HepG2 (cell line): ENCODE data around the gene CCDC57. TPM values are rescaled to one million over a fixed set of nuclear protein-coding genes. Genes with fewer than 3 reads are reported as not detected.

Experiments used
- ARNTL ChIP-seq: sonication (generic); formaldehyde crosslinking; IDR thresholded peaks from 2 replicates; pipeline ENCODE4 v1.4.0; 2020; ENCODE audit warnings: mild to moderate bottlenecking, missing genetic modification reagents
- CBX2 ChIP-seq, 2 experiments: fragments of 200-600 bp in 1 of 2; sonication (generic); formaldehyde crosslinking in 1 of 2; IDR thresholded peaks; 2 replicates each; pipeline versions ENCODE4 v1.7.0 to v1.8.1; 2018 to 2022; ENCODE audit warnings: low read depth in 2 of 2, low read length in 1 of 2, mild to moderate bottlenecking in 1 of 2, missing genetic modification reagents in 1 of 2
- CCDC6 ChIP-seq: sonication (generic); formaldehyde crosslinking; IDR thresholded peaks from 2 replicates; pipeline ENCODE4 v1.8.1; 2022; ENCODE audit warnings: mild to moderate bottlenecking, missing genetic modification reagents, moderate library complexity
- HOXD1 ChIP-seq: sonication (generic); formaldehyde crosslinking; IDR thresholded peaks from 2 replicates; pipeline ENCODE4 v1.5.0; 2020; ENCODE audit warnings: missing genetic modification reagents
- MEF2D ChIP-seq: sonication (generic); formaldehyde crosslinking; IDR thresholded peaks from 2 replicates; pipeline ENCODE4 v1.5.1; 2020; ENCODE audit warnings: mild to moderate bottlenecking, missing genetic modification reagents
- POLR2A ChIP-seq, 2 experiments: IDR thresholded peaks; 2 replicates each; pipeline ENCODE4 v1.6.1; 2011; ENCODE audit warnings: low read depth in 2 of 2, low read length in 2 of 2, mild to moderate bottlenecking in 1 of 2, moderate library complexity in 1 of 2; ENCODE audit not compliant: insufficient read depth in 1 of 2
- ZBTB7B ChIP-seq: sonication (generic); formaldehyde crosslinking; IDR thresholded peaks from 2 replicates; pipeline ENCODE4 v1.4.0; 2020; ENCODE audit warnings: missing genetic modification reagents
- ZNF136 ChIP-seq: sonication (generic); formaldehyde crosslinking; IDR thresholded peaks from 2 replicates; pipeline ENCODE4 v1.8.1; 2022; ENCODE audit warnings: low read depth, mild to moderate bottlenecking, moderate library complexity, missing genetic modification reagents
- ZNF552 ChIP-seq: sonication (generic); formaldehyde crosslinking; IDR thresholded peaks from 2 replicates; pipeline ENCODE4 v1.9.0; 2022; ENCODE audit warnings: missing genetic modification reagents, mild to moderate bottlenecking, borderline replicate concordance
- ZNF777 ChIP-seq: sonication (generic); formaldehyde crosslinking; IDR thresholded peaks from 2 replicates; pipeline ENCODE4 v1.4.0; 2020; ENCODE audit warnings: missing genetic modification reagents
- polyA plus RNA-seq, 8 experiments: library from polyadenylated mRNA; depleted of rRNA in 3 of 8; stranded (reverse) in 7 of 8; unstranded in 1 of 8; fragments of >200 nt; fragmentation: Illumina TruSeq in 4 of 8; extraction: Trizol in 4 of 8; gene quantifications; 2 replicates each; pipeline versions ENCODE4 v1.2.1 to v1.2.3, GENCODE V29; 2011 to 2016; ENCODE audit warnings: low read depth in 4 of 8, missing spikeins in 1 of 8, mixed read lengths in 1 of 8; ENCODE audit not compliant: insufficient read depth in 1 of 8
- total RNA-seq, 5 experiments: library from RNA; depleted of rRNA; stranded (reverse); fragments of >200 nt; fragmentation: Illumina TruSeq; extraction: Trizol; gene quantifications; 2 replicates each; pipeline ENCODE4 v1.2.3, GENCODE V29; 2016; ENCODE audit warnings: low read depth in 1 of 5
- TF ChIP-seq, protein P1 (sequence below), 2 experiments: sonication (generic) in 1 of 2; formaldehyde crosslinking in 1 of 2; IDR thresholded peaks; 2 replicates each; pipeline versions ENCODE4 v1.5.1 to v1.6.1; 2011 to 2020; ENCODE audit warnings: borderline replicate concordance in 1 of 2, low read depth in 1 of 2, low read length in 1 of 2, mild to moderate bottlenecking in 1 of 2, missing genetic modification reagents in 1 of 2, moderate library complexity in 1 of 2
- TF ChIP-seq, protein P2 (sequence below): sonication (generic); formaldehyde crosslinking; IDR thresholded peaks from 2 replicates; pipeline ENCODE4 v1.5.0; 2020; ENCODE audit warnings: mild to moderate bottlenecking, missing genetic modification reagents, borderline replicate concordance
- TF ChIP-seq, protein P3 (sequence below), 2 experiments: sonication (generic) in 1 of 2; formaldehyde crosslinking in 1 of 2; IDR thresholded peaks; 2 replicates each; pipeline versions ENCODE4 v1.4.0 to v1.6.1; 2018 to 2020; ENCODE audit warnings: missing genetic modification reagents in 2 of 2, borderline replicate concordance in 1 of 2, low read depth in 1 of 2, mild to moderate bottlenecking in 1 of 2, missing biosample characterization in 1 of 2
- TF ChIP-seq, protein P4 (sequence below): sonication (generic); formaldehyde crosslinking; IDR thresholded peaks from 2 replicates; pipeline ENCODE4 v1.4.0; 2020; ENCODE audit warnings: mild to moderate bottlenecking, missing genetic modification reagents
- TF ChIP-seq, protein P5 (sequence below): sonication (generic); formaldehyde crosslinking; IDR thresholded peaks from 2 replicates; pipeline ENCODE4 v1.4.0; 2020; ENCODE audit warnings: mild to moderate bottlenecking, missing genetic modification reagents

The CCDC57 gene
- total and polyA plus RNA-seq, 2 of the 13 experiments (the other 11 are each of a cell fraction or from before 2014, with no cell fraction given) = 59.3 to 59.9 TPM

DNA sequence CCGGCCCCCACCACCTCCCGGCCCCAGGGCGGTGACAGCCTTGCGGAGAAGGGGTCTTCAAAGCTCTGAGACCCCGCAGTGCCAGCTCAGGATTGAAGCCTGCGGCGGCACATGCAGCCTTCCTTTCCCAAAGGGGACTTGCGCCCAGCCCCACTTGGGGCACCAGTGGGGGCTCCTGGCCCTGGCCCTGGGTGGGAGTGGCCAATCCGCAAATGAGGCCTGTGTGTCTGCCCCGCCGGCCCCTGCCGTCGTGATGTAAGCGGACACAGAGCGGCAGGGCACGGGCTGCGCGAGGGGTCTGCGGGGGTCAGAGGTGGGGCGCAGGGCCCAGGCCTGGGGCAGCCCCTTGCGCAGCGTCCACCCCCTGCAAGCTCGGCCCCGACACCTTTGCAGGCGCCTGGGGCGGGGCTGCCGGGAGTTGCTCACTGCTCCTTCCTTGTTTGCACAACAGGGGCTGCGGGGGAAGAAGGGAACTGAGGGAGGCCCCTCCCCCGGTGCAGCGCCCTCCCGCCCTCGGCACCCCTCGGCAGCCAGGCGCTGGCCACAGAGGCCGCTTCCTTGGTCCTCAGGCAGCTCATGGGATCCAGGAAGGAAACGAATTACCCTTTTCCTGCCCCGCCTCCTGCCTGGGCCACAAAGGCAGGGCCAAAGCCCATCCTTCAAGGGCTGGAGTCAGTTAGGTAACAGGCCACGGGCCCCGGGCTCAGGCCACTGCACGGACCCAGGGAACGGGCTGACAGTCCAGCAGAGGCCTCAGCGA is 19.1 kb upstream of the CCDC57 start (continued):
- TF ChIP-seq, protein P1, sequence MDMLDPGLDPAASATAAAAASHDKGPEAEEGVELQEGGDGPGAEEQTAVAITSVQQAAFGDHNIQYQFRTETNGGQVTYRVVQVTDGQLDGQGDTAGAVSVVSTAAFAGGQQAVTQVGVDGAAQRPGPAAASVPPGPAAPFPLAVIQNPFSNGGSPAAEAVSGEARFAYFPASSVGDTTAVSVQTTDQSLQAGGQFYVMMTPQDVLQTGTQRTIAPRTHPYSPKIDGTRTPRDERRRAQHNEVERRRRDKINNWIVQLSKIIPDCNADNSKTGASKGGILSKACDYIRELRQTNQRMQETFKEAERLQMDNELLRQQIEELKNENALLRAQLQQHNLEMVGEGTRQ (IDR thresholded peaks at IDR 0.05; ENCODE audit: low read depth, low read length) = no peak
- TF ChIP-seq, protein P1 (CRISPR knock-in tag; IDR thresholded peaks at IDR 0.05; ENCODE audit: borderline replicate concordance) = peak; percentile 48; the same call in 1 of the 2 replicates
- TF ChIP-seq CBX2 (IDR thresholded peaks at IDR 0.05; ENCODE audit: low read depth, low read length) (no peak), CBX2 (CRISPR knock-in tag; IDR thresholded peaks at IDR 0.05; ENCODE audit: low read depth) (no peak), ZBTB7B (CRISPR knock-in tag) (peak; percentile 100), HOXD1 (CRISPR knock-in tag) (peak; percentile 79), ZNF552 (CRISPR knock-in tag) (no peak; the same call in 1 of the 2 replicates), CCDC6 (CRISPR knock-in tag) (peak; percentile 45; the same call in 1 of the 2 replicates), POLR2A (IDR thresholded peaks at IDR 0.05; ENCODE audit: insufficient read depth in 1 of 2, low read depth in 2 of 2, low read length in 2 of 2) (no peak; a peak in 1 of 4 replicates), ARNTL (CRISPR knock-in tag) (peak; percentile 78), MEF2D (peak; percentile 87), ZNF136 (CRISPR knock-in tag) (peak; percentile 92; the same call in 1 of the 2 replicates), ZNF777 (CRISPR knock-in tag) (peak; percentile 73)
- TF ChIP-seq, protein P2, sequence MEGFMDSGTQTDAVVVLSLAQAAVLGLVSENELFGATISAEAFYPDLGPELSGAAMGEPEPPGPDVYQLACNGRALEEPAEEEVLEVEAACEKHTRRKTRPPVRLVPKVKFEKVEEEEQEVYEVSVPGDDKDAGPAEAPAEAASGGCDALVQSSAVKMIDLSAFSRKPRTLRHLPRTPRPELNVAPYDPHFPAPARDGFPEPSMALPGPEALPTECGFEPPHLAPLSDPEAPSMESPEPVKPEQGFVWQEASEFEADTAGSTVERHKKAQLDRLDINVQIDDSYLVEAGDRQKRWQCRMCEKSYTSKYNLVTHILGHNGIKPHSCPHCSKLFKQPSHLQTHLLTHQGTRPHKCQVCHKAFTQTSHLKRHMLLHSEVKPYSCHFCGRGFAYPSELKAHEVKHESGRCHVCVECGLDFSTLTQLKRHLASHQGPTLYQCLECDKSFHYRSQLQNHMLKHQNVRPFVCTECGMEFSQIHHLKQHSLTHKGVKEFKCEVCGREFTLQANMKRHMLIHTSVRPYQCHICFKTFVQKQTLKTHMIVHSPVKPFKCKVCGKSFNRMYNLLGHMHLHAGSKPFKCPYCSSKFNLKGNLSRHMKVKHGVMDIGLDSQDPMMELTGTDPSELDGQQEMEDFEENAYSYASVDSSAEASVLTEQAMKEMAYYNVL = peak; percentile 61; the same call in 1 of the 2 replicates
- TF ChIP-seq, protein P3, sequence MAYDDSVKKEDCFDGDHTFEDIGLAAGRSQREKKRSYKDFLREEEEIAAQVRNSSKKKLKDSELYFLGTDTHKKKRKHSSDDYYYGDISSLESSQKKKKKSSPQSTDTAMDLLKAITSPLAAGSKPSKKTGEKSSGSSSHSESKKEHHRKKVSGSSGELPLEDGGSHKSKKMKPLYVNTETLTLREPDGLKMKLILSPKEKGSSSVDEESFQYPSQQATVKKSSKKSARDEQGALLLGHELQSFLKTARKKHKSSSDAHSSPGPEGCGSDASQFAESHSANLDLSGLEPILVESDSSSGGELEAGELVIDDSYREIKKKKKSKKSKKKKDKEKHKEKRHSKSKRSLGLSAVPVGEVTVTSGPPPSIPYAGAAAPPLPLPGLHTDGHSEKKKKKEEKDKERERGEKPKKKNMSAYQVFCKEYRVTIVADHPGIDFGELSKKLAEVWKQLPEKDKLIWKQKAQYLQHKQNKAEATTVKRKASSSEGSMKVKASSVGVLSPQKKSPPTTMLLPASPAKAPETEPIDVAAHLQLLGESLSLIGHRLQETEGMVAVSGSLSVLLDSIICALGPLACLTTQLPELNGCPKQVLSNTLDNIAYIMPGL (CRISPR knock-in tag; IDR thresholded peaks at IDR 0.05; ENCODE audit: borderline replicate concordance in 1 of 2, low read depth in 1 of 2) = peak; percentile 67 to 71; a peak in 3 of 4 replicates
- TF ChIP-seq, protein P4, sequence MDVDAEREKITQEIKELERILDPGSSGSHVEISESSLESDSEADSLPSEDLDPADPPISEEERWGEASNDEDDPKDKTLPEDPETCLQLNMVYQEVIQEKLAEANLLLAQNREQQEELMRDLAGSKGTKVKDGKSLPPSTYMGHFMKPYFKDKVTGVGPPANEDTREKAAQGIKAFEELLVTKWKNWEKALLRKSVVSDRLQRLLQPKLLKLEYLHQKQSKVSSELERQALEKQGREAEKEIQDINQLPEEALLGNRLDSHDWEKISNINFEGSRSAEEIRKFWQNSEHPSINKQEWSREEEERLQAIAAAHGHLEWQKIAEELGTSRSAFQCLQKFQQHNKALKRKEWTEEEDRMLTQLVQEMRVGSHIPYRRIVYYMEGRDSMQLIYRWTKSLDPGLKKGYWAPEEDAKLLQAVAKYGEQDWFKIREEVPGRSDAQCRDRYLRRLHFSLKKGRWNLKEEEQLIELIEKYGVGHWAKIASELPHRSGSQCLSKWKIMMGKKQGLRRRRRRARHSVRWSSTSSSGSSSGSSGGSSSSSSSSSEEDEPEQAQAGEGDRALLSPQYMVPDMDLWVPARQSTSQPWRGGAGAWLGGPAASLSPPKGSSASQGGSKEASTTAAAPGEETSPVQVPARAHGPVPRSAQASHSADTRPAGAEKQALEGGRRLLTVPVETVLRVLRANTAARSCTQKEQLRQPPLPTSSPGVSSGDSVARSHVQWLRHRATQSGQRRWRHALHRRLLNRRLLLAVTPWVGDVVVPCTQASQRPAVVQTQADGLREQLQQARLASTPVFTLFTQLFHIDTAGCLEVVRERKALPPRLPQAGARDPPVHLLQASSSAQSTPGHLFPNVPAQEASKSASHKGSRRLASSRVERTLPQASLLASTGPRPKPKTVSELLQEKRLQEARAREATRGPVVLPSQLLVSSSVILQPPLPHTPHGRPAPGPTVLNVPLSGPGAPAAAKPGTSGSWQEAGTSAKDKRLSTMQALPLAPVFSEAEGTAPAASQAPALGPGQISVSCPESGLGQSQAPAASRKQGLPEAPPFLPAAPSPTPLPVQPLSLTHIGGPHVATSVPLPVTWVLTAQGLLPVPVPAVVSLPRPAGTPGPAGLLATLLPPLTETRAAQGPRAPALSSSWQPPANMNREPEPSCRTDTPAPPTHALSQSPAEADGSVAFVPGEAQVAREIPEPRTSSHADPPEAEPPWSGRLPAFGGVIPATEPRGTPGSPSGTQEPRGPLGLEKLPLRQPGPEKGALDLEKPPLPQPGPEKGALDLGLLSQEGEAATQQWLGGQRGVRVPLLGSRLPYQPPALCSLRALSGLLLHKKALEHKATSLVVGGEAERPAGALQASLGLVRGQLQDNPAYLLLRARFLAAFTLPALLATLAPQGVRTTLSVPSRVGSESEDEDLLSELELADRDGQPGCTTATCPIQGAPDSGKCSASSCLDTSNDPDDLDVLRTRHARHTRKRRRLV (CRISPR knock-in tag) = 0 out of 2 replicates have a peak, but pooled peaks have one; percentile 58
- TF ChIP-seq, protein P5, sequence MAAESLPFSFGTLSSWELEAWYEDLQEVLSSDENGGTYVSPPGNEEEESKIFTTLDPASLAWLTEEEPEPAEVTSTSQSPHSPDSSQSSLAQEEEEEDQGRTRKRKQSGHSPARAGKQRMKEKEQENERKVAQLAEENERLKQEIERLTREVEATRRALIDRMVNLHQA (CRISPR knock-in tag) = no peak
